ENCODE data around the gene COL15A1.
"Not testable (repeated sequence)": the region's sequence is repeated elsewhere in the genome, so short reads cannot be mapped to it uniquely, and the experiment has no call there.

COL15A1 gene

DNA sequence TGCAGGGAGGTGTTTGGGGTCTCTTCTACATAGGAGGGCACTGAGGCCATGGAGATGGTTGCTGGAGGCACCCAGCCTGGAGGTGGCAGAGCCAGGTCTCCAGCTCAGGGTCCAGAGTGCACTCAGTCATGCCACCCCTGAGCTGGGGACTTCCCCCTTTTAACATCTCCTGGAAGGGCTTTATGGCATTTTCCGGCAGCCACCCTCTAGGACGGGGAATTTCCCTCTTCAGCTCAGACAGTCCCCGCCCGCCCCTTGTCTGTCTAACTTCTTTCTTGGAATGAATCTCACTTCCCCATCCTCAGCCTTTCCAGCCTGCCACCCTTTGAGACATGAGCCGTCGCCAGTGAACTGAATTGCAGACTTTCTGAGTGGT is 49.9 kb downstream of the COL15A1 start:
- peak in 16 of 51 donors; percentile 11 to 45 (median 26) for DNase-seq

DNA sequence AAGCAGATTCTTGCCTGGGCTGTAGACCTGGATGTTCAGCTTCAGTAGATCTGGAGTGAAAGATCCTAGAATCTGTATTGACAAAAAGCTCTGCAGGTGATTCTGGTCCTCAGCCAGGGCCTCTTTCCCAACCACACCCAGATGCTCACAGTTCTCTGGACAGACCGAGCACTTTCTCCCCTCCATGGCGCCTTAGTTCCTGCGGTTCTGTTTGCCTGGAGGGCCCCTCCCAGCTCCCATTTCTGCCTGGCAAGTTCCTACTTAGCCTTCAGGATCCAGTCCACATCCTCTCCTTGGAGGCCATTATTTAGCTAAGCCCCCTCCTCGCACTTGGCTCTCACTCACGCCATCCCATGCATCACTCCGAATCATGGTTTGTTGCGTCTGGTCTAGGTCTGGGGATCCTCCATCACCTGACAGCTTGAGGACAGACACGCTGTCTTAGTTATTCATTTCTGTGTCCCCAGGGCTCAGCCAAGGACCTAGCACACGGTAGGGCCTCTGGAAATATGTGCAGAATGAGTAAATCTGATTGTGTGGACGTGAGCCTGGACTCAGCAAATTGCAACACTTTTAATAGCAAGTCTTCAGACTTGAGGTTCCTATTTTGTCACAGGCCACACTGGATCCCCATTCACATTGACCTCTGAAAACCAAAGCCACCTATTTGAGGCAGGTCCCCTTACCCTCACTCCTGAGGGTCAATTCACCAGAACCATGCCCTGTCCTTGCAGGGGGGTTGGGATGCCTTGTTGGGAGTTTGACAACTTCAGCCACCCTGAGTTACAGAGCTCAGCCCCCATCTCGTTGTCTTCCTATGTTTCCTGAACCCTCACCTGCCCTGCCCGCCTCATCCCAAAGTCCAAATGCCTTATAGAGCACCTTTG is 50.7 kb downstream of the COL15A1 start:
- no peak for DNase-seq

DNA sequence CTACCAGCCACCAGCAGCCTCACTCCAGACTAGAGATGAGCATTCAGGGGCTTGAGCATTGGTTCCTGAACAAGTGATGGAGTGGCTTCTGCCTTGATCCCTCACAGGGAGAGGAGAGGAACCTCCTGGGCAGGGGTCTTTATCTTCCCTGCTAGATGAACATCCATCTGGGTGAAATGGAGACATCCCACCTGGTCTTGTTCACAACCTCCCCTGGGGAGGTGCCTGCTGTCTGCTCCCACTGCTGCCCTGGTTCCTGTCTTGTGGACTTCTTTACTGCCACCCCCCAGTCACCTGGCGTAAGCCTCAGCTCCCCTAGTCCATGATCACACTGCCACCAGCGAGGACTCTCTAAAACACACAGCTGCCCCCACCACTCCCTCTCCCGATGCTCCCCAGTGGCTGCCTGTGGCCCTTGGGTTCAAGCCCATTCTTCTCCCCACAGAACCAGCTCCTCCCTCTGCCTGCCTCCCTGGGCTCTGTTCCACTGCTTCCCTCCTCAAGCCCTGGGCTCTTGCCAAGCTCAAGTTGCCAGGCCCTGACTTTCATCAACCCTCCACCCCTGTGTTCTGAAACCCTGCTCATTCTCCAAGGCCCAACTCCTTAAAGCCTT is 51.5 kb downstream of the COL15A1 start:
- DNase-seq, result peak in 19 of 51 donors; percentile 7 to 68 (median 30)

DNA sequence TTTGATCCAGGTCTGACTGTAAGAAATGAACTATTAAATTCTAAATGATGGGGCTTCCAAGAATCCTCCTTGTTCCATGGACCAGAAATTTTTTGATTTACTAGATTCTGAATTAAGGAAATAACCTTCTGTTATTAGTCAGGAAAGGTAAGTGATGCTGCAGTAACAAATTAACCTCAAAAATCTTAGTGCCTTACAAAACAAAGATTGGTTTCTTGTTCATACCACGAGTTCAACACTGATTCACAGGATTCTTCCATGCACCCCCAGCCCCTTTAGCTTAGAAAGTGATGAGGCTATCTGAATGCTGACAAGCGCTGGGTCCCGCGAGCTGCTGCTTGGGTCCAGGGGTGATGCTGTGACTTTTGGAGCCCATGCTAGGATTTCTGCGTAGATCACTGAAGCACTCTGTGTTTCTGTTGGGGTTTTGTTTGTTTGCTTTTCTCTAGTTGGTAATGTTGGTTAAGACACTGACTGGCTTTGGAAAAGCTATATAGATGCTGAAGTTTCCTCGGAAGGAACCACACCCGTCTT is 52.3 kb downstream of the COL15A1 start:
- no peak for DNase-seq

DNA sequence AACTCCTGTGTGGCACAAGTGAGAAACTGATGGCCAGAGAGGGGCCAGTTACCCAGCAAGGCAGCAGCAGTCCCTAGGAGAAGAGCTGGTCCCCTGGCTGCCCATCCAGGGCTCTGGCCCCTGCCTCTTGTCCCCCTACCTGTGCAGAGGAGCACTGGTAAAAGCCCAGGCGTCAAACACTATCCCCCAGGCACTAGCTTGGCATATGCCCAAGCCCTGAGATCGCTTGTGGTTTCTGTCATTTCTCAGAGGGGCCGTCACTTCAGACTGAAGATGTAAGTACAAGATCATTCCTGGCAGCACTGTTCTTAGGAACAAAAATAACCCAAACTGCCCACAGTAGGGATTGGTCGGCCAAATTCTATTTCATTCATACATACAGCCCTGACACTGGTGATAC is 53.9 kb downstream of the COL15A1 start:
- DNase-seq, result no peak

DNA sequence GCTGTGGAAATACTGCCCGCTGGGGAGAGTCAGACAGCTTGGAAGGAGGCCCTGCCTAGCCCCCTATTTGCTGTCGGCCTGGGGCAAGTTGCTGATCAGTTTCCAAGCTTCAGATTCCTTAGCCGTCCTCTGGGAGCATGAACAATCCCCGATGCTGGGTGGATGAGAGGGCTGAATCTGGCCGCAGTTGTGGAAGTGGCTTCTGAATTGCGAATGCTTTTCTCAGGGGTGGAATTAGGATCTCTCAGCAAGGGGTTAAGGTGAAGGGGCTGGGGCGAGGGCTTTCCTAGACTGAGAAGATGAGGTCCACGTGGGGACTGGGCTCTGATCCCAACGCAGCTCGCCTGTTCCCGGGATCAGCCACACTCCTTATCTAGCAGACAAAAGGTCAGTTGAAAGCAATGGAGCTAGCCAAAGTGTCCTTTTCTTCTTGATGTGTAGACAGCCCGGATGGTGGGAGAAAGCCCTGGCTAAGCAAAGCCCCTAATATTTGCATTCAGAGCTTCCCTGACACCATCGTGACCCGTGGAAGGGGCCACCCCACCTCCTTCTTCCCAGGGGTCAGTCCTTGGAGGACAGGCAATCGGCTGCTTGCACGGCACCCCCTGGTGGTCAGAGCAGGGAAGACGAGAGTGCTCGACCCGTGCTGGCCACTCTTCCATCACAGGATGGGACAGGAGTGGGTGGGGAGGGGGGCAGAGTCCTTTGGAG is 54.9 kb downstream of the COL15A1 start:
- DNase-seq, result peak in 48 of 51 donors; percentile 12 to 84 (median 52)

DNA sequence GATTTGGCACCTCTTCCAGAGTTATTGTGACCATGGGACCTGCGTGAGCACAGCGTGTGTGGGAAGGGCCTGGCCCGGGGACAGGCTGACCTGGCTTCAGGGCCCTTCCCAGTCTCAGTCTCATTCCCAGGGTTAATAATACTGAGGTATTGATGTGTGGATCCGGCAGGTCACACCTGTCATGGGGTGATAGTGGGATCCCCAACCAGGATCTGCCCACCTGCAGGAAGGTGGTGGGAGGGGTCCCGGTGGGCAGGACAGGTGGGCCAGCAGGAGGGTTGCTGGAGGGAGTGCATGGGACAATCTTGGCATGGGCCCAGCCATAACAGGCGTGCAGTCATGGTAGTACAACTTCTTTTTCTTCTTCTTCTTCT is 55.4 kb downstream of the COL15A1 start:
- DNase-seq, result no peak

DNA sequence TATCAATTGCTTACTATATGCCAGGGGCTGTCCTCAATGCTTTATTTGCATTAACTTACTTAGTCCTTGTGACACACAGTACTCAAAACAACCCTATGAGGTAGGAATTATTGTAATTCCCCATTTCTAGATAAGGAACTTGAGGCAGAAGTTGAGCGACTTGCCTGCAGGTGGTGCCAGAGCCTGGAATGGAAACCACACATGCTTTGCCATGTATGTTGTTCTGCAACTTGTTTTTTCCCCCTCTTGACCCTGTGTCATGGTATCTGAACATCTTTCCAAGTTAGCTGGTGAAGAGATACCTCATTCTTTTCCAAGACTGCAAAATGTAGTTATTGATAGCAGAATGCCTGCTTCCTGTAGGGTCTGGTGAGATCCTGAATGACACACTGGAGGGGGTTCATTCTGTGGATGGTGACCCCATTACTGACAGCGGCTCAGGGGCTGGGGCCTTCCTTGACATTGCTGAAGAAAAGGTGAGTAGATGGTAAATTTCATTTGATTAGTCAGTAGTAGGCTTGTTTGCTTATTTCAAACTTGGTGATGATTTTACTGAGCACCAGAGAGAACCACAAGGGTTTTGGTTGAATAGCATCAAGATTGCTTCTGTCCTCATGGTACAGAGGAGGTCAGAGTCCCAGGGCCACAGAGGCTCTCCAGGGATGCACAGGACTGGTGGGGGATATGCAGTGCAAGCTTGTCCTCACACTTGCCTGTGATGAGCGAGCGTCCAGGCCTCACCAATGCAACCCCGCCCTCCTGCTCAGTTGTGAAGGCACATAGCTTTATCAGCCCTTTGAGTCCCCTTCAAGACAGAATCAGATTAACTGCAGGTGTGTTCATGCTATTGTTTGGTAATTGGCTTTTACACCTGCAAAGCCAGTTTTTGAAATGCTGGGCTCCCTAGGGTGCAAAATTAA is 57.0 kb downstream of the COL15A1 start:
- peak in 20 of 51 donors; percentile 8 to 62 (median 33) for DNase-seq

DNA sequence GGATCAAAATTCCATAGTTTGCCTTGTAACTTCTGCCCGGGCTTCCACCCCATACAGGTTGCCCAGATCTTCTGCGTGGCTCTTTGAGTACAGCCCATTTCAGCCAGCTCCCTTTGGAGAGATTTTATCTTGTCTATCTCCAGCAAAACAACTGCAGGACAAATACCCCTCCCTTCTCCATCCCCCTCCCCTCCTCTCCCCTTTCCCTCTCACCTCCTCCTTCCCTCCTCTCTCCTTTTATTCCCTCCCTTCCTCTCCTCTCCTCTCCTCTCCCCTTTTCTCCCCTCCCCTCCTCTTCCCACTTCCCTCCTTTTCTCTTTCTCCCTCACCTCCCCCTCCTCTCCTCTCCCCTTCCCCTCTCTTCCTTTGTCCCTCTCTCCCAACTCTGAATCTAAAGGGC is 58.2 kb downstream of the COL15A1 start:
- DNase-seq, result no peak

DNA sequence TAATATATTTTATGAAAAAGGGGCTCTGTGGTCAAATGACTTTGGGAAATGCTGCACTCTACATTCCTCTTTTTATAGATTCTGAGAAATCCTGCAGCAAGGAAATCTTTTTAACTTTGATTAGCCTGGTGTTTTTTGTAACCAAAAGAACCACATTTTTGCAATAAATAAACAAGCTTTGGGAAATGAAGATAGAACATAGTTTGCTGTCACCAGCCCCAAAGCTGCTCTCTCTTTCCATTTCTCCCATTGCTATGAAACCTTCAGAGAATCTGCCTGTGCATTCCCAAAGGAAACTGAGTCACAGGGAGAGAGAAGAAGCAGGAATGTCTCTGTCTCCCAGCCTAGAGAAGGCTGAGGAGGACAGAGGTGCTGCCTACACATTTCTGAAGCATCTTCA is 59.0 kb downstream of the COL15A1 start:
- DNase-seq, result no peak

DNA sequence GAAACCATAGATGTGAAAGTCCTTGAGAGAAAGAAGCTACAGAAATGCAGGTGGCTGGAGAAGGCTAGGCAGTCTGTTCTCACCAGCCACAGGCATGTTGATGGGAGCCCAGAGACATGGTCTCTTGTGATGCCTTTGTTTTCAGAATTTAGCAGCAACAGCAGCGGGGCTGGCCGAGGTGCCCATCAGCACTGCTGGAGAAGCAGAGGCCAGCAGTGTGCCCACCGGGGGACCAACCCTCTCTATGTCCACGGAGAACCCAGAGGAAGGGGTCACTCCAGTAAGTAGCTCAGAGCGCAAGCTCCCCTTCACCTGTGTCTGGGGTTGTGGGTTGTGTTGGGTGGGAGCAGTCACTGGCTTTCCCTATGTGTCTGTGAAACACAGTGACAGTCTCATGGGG is 59.6 kb downstream of the COL15A1 start:
- no peak for DNase-seq

DNA sequence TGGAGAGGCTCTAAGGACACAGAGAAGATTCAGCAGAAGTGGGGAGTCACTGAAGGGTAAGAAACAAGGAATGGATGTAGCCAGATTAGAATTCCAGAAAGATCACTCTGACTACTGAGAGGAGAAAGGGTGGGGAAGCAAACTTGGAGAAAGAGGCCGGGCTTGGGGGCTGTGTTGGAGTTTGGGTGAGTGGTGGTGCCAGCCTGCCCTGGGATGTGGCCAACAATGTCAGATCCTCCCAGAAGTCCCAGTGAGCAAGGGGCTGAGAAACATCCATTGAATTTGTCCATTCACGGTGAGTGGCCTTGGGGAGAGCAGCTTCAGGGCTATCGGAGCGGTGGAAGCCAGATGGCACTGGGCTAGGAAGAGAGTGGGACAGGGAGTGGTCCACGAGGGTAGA is 60.4 kb downstream of the COL15A1 start:
- DNase-seq, result no peak

DNA sequence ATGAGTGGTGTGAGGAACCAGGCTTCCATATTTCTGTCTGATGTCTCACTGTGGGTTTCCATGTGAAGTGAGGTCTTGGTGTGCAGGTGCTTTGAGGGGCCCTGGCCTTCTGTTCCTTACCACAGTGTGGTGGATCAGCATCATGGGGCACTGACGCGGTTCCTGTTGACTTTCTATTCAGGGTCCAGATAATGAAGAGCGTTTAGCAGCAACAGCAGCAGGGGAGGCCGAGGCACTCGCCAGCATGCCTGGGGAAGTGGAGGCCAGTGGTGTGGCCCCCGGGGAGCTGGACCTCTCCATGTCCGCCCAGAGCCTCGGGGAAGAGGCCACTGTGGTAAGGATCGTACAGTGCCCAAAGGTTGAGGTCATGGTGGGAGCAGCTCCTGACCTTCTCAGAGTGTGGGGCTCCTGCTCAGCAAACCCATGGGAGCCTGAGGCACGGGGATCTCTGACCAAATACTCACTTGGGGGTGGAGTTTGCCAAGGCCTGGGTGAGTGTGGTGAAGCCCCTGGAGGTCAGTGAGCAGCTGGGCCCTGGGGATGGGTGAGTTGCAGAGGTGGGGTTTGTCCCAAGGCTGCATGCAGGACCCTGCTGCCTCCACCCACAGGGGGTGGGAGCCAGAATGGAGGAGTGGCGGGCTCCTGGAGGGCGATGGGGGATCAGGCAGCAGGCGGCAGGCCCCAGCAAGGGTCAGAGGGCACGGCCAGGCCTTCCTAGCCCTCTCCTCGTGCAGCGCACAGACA is 61.2 kb downstream of the COL15A1 start:
- DNase-seq, result no peak

DNA sequence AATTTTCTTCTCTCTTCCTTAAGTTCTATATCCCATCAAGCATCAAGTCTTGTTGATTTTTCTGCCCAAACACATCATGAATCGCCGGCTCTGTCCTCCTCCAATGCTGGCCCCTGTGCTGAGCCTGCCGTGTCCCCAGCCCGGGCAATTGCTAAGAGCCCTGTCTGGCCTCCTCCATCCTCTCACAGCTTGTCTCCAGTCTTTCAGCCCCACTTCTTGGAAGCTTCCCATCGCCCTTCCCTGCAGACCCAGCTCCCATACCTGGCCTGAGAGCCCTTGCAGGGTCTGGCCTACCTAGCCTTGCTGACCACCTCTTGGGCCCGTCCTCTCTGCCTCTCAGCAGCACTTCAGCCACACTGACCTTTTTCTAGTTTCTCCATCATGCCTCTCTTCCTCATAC is 61.9 kb downstream of the COL15A1 start:
- DNase-seq, result no peak

DNA sequence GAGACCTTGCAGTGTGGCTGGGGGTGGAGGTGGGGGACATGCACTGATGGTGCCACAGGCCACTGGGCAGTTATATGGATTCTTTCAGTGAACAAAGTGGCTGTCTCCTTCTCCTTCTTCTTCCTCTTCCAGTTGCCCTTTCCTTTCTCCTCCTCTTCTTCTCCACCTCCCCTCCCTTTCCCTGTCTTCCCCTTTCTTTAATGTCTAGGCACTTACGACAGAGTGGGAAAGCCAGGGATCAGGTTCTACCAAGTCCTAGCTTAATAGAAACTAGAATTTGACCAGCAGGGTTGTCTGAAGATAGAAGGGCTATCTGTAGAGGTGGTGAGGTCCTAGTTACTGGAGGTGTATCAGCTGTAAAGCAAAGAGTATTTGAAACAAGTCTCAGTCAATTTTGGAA is 62.8 kb downstream of the COL15A1 start:
- no peak for DNase-seq

DNA sequence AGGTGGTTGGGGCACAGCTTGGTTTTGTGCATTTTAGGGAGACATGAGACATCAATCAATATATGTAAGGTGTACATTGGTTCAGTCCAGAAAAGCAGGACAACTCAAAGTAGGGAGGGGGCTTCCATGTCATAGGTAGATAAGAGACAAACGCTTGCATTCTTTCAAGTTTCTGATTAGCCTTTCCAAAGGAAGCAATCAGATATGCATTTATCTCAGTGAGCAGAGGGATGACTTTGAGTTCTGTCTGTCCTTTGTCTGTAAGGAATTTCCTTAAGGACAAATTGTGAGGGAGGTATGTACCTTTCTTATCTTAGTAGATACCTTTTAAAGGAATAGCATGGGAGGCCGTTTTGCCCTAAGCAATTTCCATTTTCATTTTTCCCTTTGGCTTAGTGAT is 63.3 kb downstream of the COL15A1 start:
- DNase-seq, result no peak

DNA sequence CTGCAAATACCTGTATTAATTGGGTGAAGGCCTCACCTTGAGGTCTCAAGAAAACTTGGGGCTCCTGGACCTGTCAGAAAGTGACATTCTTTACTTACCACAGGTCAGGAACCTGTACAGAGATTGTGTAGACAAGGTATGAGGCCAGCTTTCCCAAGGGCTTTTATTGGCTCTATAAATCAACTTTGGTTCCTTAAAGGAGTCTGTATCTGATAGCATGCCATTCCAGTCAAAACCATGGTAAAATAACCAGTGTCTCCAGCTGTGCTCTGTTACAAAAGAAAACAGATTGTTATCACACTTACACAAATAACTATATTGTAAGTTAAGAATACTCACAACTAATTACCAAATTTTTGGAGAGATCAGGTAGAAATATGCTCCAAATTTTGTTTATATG is 64.5 kb downstream of the COL15A1 start:
- no peak for DNase-seq

DNA sequence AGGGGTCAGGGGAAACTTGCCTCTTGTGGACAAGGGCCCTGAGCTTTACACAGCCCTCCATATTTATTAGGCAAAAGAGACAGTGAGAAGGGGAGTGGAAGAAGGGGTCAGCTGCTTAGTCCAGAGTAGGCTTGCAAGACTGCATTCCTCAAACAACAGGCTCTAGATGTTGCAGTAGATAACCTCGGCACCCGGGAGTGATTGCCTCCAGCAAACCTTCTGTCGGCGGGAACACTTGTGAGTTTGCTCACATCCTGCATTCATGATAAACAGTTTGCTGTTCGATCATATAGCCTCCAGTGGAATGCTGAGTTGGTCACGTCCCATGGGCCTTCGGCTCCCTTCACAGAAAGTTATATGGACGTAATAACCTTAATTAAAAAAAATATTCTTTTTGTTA is 66.7 kb downstream of the COL15A1 start:
- not testable (repeated sequence) for DNase-seq

DNA sequence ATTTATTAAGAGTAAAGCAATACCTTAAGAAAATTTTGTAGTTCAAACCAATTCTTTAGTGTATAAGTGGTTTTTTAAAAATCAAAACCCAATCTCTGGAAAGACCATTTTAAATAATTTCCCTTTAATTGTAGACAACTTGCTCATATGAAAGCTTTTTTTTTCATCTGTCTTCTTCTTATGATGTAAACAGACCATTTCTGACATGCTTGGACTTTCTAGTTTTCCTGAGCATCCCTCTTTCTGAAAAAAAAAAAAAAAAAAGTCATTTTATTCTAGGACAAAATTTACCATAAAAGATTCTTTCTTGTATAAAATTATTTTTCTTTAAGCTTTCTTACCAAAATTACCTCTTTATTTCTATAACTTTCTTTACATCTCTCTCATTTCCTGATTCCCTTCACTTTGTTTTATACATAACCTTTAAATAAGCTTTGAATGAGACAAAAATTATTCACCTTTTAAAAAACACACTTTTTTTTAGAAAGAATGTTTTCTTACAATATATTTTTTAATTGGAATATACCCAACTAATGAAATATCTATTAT is 67.5 kb downstream of the COL15A1 start:
- DNase-seq, result no peak

DNA sequence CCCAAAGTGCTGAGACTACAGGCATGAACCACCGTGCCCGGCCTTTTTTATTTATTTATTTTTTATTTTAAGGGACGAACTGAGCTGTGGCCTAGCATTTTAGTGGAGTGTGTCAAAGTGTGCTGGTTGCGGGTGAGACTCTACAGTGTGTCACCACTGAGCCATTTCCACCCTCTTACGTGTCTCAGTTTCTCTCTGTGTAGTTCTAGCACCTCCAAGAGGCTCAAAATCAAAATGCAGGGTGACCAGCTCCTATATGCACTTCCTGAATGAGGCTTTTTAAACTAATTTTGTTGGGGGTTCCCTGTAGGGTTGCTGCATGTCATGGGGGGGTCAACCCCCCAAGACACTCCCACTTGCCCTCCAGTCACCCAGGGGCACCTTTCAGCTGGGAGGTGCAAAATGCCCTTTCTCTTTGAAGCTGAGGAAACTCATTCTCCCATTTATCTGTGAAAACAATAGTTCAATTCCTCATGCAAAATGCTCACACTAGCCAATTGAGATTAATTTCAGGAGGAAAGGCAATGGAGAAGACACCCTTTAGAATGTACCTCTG is 69.3 kb downstream of the COL15A1 start:
- DNase-seq, result no peak
